OCI-LY7 (cell line): ENCODE results near the gene BEST2.

Experiments
- CTCF ChIP-seq: fragments of 200-600 bp; sonication (generic); conservative IDR thresholded peaks from 2 replicates; pipeline ENCODE4 v1.5.1; 2014; ENCODE audit warnings: mild to moderate bottlenecking, antibody characterized with exemption, low read length, moderate library complexity, mixed read lengths
- EZH2phosphoT487 ChIP-seq: fragments of 200-600 bp; sonication (generic); IDR thresholded peaks from 2 replicates; pipeline ENCODE4 v1.6.1; 2018; ENCODE audit warnings: low read depth, borderline replicate concordance, mild to moderate bottlenecking, mixed run types, antibody characterized with exemption, low read length, moderate library complexity, mixed read lengths

GRCh38 chr19:12715102-12715501 is 36.5 kb upstream of the BEST2 start:
- TF ChIP-seq CTCF = no peak
- TF ChIP-seq EZH2phosphoT487 = no peak
